PFSK-1 (cell line): ENCODE measurements around the gene NAP1L4.

Experiments
- FOXP2 ChIP-seq: optimal IDR thresholded peaks from 2 replicates; pipeline ENCODE3; 2011; ENCODE audit warnings: borderline replicate concordance, control low read depth, inconsistent platforms; ENCODE audit not compliant: insufficient read depth; ENCODE audit errors: extremely low read length, extremely low read depth
- POLR2AphosphoS5 ChIP-seq: IDR thresholded peaks from 2 replicates; pipeline ENCODE4 v1.6.1; 2012; ENCODE audit warnings: low read depth, mild to moderate bottlenecking, control low read depth, low read length, moderate library complexity
- SIN3A ChIP-seq: IDR thresholded peaks from 2 replicates; pipeline ENCODE4 v1.6.1; 2012; ENCODE audit warnings: mild to moderate bottlenecking, low read length, moderate library complexity, borderline replicate concordance; ENCODE audit not compliant: insufficient read depth
- TAF1 ChIP-seq: IDR thresholded peaks from 2 replicates; pipeline ENCODE4 v1.6.1; 2012; ENCODE audit warnings: low read length, control low read depth, borderline replicate concordance; ENCODE audit not compliant: insufficient read depth
- TF ChIP-seq, protein P1 (sequence below), 2 experiments: IDR thresholded peaks; 2 replicates each; pipeline versions ENCODE4 v1.6.1 to v1.8.0; 2011 to 2012; ENCODE audit warnings: low read depth in 2 of 2, low read length in 2 of 2, control low read depth in 1 of 2, inconsistent platforms in 1 of 2, mild to moderate bottlenecking in 1 of 2, moderate library complexity in 1 of 2; ENCODE audit not compliant: insufficient read depth in 1 of 2

NAP1L4 gene

GRCh38 chr11:3001496-3001895 is 9.4 kb upstream of the NAP1L4 start:
- TF ChIP-seq FOXP2 (no peak), SIN3A (no peak), POLR2AphosphoS5 (no peak), TAF1 (no peak)
- TF ChIP-seq, protein P1, sequence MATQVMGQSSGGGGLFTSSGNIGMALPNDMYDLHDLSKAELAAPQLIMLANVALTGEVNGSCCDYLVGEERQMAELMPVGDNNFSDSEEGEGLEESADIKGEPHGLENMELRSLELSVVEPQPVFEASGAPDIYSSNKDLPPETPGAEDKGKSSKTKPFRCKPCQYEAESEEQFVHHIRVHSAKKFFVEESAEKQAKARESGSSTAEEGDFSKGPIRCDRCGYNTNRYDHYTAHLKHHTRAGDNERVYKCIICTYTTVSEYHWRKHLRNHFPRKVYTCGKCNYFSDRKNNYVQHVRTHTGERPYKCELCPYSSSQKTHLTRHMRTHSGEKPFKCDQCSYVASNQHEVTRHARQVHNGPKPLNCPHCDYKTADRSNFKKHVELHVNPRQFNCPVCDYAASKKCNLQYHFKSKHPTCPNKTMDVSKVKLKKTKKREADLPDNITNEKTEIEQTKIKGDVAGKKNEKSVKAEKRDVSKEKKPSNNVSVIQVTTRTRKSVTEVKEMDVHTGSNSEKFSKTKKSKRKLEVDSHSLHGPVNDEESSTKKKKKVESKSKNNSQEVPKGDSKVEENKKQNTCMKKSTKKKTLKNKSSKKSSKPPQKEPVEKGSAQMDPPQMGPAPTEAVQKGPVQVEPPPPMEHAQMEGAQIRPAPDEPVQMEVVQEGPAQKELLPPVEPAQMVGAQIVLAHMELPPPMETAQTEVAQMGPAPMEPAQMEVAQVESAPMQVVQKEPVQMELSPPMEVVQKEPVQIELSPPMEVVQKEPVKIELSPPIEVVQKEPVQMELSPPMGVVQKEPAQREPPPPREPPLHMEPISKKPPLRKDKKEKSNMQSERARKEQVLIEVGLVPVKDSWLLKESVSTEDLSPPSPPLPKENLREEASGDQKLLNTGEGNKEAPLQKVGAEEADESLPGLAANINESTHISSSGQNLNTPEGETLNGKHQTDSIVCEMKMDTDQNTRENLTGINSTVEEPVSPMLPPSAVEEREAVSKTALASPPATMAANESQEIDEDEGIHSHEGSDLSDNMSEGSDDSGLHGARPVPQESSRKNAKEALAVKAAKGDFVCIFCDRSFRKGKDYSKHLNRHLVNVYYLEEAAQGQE (IDR thresholded peaks at IDR 0.05; ENCODE audit: insufficient read depth in 1 of 2, low read depth in 2 of 2, low read length in 2 of 2) = no peak

- TF ChIP-seq, protein P1 (IDR thresholded peaks at IDR 0.05; ENCODE audit: insufficient read depth in 1 of 2, low read depth in 2 of 2, low read length in 2 of 2) = no peak
These were observed 8.2 kb upstream of the NAP1L4 start for GRCh38 chr11:3000032-3000961.

DNA sequence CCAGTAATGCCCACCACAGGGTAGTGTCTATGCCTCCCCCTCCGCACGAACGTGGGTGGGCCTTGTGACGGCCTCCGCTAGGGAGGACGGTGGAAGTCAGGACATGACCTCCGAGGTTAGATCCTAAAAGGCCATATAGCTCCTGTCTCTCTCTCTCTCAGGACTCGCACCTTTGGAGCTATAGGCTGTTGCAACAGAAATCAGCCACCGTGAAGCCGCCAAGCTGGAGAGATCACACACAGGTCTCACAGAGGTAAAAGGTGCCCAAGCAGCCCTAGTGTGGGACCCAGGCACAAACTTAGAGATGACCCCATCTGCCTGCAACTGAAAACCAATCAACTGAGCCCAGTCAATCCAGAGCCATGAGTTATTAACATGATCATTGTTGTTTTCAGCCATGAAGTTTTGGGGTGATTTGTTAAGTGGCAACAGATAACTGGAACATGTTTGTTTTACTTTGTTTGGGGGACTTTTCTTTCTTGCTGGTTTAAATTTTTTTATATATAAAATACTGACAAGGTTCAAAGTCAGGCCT is 7.4 kb upstream of the NAP1L4 start:
- TF ChIP-seq, protein P1 (IDR thresholded peaks at IDR 0.05; ENCODE audit: insufficient read depth in 1 of 2, low read depth in 2 of 2, low read length in 2 of 2) = no peak
- TF ChIP-seq POLR2AphosphoS5 = peak; percentile 39; the same call in 1 of the 2 replicates

- TF ChIP-seq POLR2AphosphoS5 = no peak
- no peak for TF ChIP-seq TAF1
- TF ChIP-seq SIN3A = no peak
- TF ChIP-seq, protein P1 (IDR thresholded peaks at IDR 0.05; ENCODE audit: insufficient read depth in 1 of 2, low read depth in 2 of 2, low read length in 2 of 2) = no peak
- TF ChIP-seq FOXP2 = no peak
These were observed 6.1 kb upstream of the NAP1L4 start for GRCh38 chr11:2998073-2998850.
